ENCODE data around the gene PGAM5.

DNA sequence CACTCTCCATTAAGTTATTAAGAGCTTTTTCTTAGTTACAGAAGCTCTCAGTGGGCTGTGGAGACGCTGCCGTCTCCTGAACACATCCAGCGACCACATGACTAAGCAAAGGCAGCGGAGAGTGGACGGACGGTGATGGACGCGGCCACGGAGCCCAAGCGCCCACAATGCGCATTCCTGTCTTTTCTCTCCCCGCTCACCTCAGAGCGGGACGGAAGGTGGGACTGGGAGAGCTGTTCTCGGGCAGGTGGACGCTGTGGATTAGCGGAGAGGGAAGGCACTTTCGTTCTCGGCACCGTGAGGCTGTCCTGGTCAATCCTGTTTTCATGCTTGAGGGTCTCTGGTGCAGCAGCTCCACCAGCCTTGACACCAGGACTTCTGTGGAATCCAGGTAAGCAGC is 53.6 kb downstream of the PGAM5 start:
- TF ChIP-seq, protein P1, sequence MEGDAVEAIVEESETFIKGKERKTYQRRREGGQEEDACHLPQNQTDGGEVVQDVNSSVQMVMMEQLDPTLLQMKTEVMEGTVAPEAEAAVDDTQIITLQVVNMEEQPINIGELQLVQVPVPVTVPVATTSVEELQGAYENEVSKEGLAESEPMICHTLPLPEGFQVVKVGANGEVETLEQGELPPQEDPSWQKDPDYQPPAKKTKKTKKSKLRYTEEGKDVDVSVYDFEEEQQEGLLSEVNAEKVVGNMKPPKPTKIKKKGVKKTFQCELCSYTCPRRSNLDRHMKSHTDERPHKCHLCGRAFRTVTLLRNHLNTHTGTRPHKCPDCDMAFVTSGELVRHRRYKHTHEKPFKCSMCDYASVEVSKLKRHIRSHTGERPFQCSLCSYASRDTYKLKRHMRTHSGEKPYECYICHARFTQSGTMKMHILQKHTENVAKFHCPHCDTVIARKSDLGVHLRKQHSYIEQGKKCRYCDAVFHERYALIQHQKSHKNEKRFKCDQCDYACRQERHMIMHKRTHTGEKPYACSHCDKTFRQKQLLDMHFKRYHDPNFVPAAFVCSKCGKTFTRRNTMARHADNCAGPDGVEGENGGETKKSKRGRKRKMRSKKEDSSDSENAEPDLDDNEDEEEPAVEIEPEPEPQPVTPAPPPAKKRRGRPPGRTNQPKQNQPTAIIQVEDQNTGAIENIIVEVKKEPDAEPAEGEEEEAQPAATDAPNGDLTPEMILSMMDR (conservative IDR thresholded peaks at IDR 0.05; ENCODE audit: low read depth, low read length) = no peak
- TF ChIP-seq EZH2 (IDR thresholded peaks at IDR 0.05; ENCODE audit: low read length, unreplicated experiment) (no peak), EZH2phosphoT487 (IDR thresholded peaks at IDR 0.05; ENCODE audit: borderline replicate concordance, low read length) (no peak)
